ENCODE data around the gene CHCHD10. TPM values are rescaled to one million over a fixed set of nuclear protein-coding genes. Genes with fewer than 3 reads are reported as not detected.

The CHCHD10 gene
- total and polyA plus RNA-seq, 10 of the 15 experiments (the other 5 are each of a cell fraction or from before 2014, with no cell fraction given), result 13.2 to 241 (median 128) TPM

GRCh38 chr22:23743303-23743705, 24.5 kb downstream of the CHCHD10 start (continued):
- TF ChIP-seq ELK1 (IDR thresholded peaks at IDR 0.05; ENCODE audit: low read depth, low read length) (no peak), USF1 (IDR thresholded peaks at IDR 0.05; ENCODE audit: borderline replicate concordance, extremely low read length, insufficient read depth, low read depth, low read length) (no peak), NBN (IDR thresholded peaks at IDR 0.05) (no peak), CREM (IDR thresholded peaks at IDR 0.05; ENCODE audit: low read depth) (no peak), IRF5 (IDR thresholded peaks at IDR 0.05; ENCODE audit: borderline replicate concordance) (no peak), RAD21 (IDR thresholded peaks at IDR 0.05; ENCODE audit: insufficient read depth, low read depth, low read length) (no peak), MTA3 (IDR thresholded peaks at IDR 0.05; ENCODE audit: borderline replicate concordance, low read length) (no peak), MYC (IDR thresholded peaks at IDR 0.05; ENCODE audit: insufficient read depth, insufficient read length, insufficient replicate concordance, low read length, severe bottlenecking) (no peak), EGR1 (IDR thresholded peaks at IDR 0.05; ENCODE audit: borderline replicate concordance in 1 of 2, low read depth in 2 of 2, low read length in 2 of 2) (no peak), ZNF687 (IDR thresholded peaks at IDR 0.05) (peak; percentile 96), TARDBP (IDR thresholded peaks at IDR 0.05; ENCODE audit: borderline replicate concordance) (no peak), IKZF1 (conservative IDR thresholded peaks at IDR 0.05) (no peak)

Data from GM12878 (cell line).